ENCODE data around the gene CBX4. TPM values are rescaled to one million over a fixed set of nuclear protein-coding genes. Genes with fewer than 3 reads are reported as not detected.

The CBX4 gene
- total and polyA plus RNA-seq, 2 of the 13 experiments (the other 11 are each of a cell fraction or from before 2014, with no cell fraction given): 25.8 to 50.8 TPM

DNA sequence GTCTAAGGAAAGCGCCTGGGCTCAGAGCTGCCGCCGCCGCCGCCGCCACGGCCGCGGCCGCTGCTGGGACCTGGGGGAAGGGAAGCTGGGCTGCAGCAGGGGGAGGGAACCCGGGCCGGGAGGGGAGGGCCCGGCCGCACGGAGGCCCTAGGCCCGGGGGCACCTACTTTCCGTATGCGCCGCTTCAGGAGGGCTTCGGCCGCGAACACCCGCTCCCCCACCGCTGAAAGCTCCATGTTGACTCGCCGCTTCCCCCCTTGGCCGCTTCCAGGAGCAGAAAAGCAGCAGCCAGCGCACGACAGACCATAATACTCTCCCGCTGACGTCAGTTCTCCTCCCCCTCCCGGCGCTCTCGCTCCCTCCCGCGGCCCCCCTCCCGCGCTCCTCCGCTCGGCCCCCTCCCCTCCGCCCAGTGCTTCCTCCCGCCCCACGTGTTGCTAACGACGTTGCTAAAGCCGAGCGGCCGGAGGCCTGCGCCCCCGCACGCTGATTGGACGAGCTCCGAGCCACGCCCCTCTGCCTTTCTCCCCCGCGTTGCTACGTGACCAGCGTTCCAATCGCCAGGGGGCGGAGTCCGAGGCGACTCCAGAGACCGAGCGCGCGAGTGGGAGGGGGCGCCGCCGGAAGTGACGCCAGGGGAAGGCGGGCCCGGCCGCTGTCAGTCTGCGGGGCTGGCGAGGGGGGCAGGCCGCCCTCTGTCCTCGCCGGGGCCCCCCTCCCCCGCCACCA lies 42.3 kb downstream of the CBX4 start, which contains the start of gene CBX8 (continued):
- TF ChIP-seq ZNF713 (CRISPR knock-in tag; IDR thresholded peaks at IDR 0.05) (no peak), PCBP1 (IDR thresholded peaks at IDR 0.05; ENCODE audit: borderline replicate concordance, low read depth, low read length) (peak; percentile 46; the same call in 1 of the 2 replicates), ZC3H13 (CRISPR knock-in tag; IDR thresholded peaks at IDR 0.05) (no peak), NR2C2 (CRISPR knock-in tag; IDR thresholded peaks at IDR 0.05; ENCODE audit: borderline replicate concordance) (no peak), HES4 (CRISPR knock-in tag; IDR thresholded peaks at IDR 0.05; ENCODE audit: borderline replicate concordance) (peak; percentile 53; the same call in 1 of the 2 replicates), ZNF788 (CRISPR knock-in tag; IDR thresholded peaks at IDR 0.05; ENCODE audit: borderline replicate concordance) (peak; percentile 10; the same call in 1 of the 2 replicates), ZNF660 (CRISPR knock-in tag; IDR thresholded peaks at IDR 0.05; ENCODE audit: borderline replicate concordance, low read depth) (no peak), ZNF121 (CRISPR knock-in tag; IDR thresholded peaks at IDR 0.05) (peak; percentile 29; the same call in 1 of the 2 replicates), KLF16 (CRISPR knock-in tag; IDR thresholded peaks at IDR 0.05) (peak in 1 of 2 experiments; percentile 88; a peak in 1 of 4 replicates), ZNF34 (CRISPR knock-in tag; IDR thresholded peaks at IDR 0.05; ENCODE audit: borderline replicate concordance) (no peak), SPEN (CRISPR knock-in tag; IDR thresholded peaks at IDR 0.05; ENCODE audit: low read depth) (peak; percentile 89), ARNTL (CRISPR knock-in tag; IDR thresholded peaks at IDR 0.05) (peak; percentile 62), FOXO1 (CRISPR knock-in tag; IDR thresholded peaks at IDR 0.05) (peak; percentile 37), KMT2B (CRISPR knock-in tag; IDR thresholded peaks at IDR 0.05) (peak; percentile 69; the same call in 1 of the 2 replicates), ELF3 (CRISPR knock-in tag; IDR thresholded peaks at IDR 0.05) (0 out of 2 replicates have a peak, but pooled peaks have one; percentile 64), FOSL1 (CRISPR knock-in tag; IDR thresholded peaks at IDR 0.05; ENCODE audit: borderline replicate concordance) (no peak; the same call in 1 of the 2 replicates), ZNF572 (CRISPR knock-in tag; IDR thresholded peaks at IDR 0.05) (0 out of 2 replicates have a peak, but pooled peaks have one; percentile 36), SATB2 (CRISPR knock-in tag; IDR thresholded peaks at IDR 0.05) (no peak), ZFP90 (CRISPR knock-in tag; IDR thresholded peaks at IDR 0.05; ENCODE audit: borderline replicate concordance) (peak; percentile 24; the same call in 1 of the 2 replicates), PAWR (CRISPR knock-in tag; IDR thresholded peaks at IDR 0.05; ENCODE audit: borderline replicate concordance) (no peak), RELA (CRISPR knock-in tag; IDR thresholded peaks at IDR 0.05) (no peak), SYNCRIP (IDR thresholded peaks at IDR 0.05; ENCODE audit: insufficient read depth, low read depth, low read length) (no peak), ZNF253 (CRISPR knock-in tag; IDR thresholded peaks at IDR 0.05; ENCODE audit: borderline replicate concordance) (0 out of 2 replicates have a peak, but pooled peaks have one; percentile 61), SP4 (CRISPR knock-in tag; IDR thresholded peaks at IDR 0.05) (peak; percentile 97)
- TF ChIP-seq, protein P1, sequence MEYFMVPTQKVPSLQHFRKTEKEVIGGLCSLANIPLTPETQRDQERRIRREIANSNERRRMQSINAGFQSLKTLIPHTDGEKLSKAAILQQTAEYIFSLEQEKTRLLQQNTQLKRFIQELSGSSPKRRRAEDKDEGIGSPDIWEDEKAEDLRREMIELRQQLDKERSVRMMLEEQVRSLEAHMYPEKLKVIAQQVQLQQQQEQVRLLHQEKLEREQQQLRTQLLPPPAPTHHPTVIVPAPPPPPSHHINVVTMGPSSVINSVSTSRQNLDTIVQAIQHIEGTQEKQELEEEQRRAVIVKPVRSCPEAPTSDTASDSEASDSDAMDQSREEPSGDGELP (IDR thresholded peaks at IDR 0.05; ENCODE audit: borderline replicate concordance, low read depth): peak; percentile 20; the same call in 1 of the 2 replicates
- TF ChIP-seq, protein P2, sequence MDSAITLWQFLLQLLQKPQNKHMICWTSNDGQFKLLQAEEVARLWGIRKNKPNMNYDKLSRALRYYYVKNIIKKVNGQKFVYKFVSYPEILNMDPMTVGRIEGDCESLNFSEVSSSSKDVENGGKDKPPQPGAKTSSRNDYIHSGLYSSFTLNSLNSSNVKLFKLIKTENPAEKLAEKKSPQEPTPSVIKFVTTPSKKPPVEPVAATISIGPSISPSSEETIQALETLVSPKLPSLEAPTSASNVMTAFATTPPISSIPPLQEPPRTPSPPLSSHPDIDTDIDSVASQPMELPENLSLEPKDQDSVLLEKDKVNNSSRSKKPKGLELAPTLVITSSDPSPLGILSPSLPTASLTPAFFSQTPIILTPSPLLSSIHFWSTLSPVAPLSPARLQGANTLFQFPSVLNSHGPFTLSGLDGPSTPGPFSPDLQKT (CRISPR knock-in tag; IDR thresholded peaks at IDR 0.05; ENCODE audit: borderline replicate concordance): no peak
- TF ChIP-seq, protein P3, sequence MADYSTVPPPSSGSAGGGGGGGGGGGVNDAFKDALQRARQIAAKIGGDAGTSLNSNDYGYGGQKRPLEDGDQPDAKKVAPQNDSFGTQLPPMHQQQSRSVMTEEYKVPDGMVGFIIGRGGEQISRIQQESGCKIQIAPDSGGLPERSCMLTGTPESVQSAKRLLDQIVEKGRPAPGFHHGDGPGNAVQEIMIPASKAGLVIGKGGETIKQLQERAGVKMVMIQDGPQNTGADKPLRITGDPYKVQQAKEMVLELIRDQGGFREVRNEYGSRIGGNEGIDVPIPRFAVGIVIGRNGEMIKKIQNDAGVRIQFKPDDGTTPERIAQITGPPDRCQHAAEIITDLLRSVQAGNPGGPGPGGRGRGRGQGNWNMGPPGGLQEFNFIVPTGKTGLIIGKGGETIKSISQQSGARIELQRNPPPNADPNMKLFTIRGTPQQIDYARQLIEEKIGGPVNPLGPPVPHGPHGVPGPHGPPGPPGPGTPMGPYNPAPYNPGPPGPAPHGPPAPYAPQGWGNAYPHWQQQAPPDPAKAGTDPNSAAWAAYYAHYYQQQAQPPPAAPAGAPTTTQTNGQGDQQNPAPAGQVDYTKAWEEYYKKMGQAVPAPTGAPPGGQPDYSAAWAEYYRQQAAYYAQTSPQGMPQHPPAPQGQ (CRISPR knock-in tag; IDR thresholded peaks at IDR 0.05; ENCODE audit: borderline replicate concordance): no peak
